Measurements from ENCODE around the gene LSR.

DNA sequence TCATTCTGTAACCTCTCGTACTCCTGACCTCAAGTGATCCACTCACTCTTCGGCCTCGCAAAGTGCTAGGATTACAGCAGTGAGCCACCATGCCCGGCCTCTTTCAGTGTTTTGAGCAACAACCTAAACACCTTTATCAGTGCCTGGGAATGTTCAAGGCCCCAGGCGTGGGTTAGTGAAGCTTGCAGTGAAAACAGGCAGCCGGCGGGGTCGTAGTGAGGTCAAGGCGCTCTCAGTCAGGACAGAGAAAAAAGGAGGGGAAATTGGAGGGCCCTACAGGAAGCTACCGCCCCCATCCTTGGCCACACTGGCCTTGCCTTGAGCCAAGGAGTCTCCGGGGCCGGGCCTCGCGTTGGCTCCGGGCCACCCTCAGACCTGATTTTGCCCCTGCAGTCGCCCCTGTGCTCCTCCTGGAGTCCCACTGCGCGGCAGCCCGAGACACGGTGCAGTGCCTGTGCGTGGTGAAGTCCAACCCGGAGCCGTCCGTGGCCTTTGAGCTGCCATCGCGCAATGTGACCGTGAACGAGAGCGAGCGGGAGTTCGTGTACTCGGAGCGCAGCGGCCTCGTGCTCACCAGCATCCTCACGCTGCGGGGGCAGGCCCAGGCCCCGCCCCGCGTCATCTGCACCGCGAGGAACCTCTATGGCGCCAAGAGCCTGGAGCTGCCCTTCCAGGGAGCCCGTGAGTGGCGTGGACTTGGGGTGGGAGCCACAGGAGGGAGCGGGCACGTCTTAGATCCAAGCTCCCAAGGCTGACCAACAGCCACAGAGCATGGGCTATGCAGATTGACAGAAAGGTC lies 60.9 kb downstream of the LSR start:
- TF ChIP-seq MXI1 (conservative IDR thresholded peaks at IDR 0.05; ENCODE audit: poor library complexity, severe bottlenecking) (no peak), CTCF (IDR thresholded peaks at IDR 0.05; ENCODE audit: poor library complexity, severe bottlenecking) (no peak), EZH2 (IDR thresholded peaks at IDR 0.05; ENCODE audit: borderline replicate concordance, insufficient read depth, low read length, poor library complexity, severe bottlenecking) (no peak), RAD21 (conservative IDR thresholded peaks at IDR 0.05) (no peak), POLR2AphosphoS5 (IDR thresholded peaks at IDR 0.05) (no peak)
